Panc1 (cell line): ENCODE measurements around the gene EMC8.

Experiments
- POLR2AphosphoS5 ChIP-seq: IDR thresholded peaks from 2 replicates; pipeline ENCODE4 v1.6.1; 2012; ENCODE audit warnings: mild to moderate bottlenecking, low read depth, low read length, moderate library complexity
- SIN3A ChIP-seq: IDR thresholded peaks from 2 replicates; pipeline ENCODE4 v1.6.1; 2012; ENCODE audit warnings: low read depth, mild to moderate bottlenecking, low read length, moderate library complexity, borderline replicate concordance; ENCODE audit not compliant: insufficient read depth
- TF ChIP-seq, protein P1 (sequence below): fragments of 450-650 bp; IDR thresholded peaks from 2 replicates; pipeline ENCODE4 v1.5.1; 2017; ENCODE audit warnings: mild to moderate bottlenecking
- TF ChIP-seq, protein P2 (sequence below), 2 experiments: IDR thresholded peaks; 2 replicates each; pipeline ENCODE4 v1.6.1; 2011 to 2012; ENCODE audit warnings: low read depth in 2 of 2, control low read depth in 1 of 2, low read length in 1 of 2, mild to moderate bottlenecking in 1 of 2, moderate library complexity in 1 of 2; ENCODE audit not compliant: insufficient read depth in 1 of 2

DNA sequence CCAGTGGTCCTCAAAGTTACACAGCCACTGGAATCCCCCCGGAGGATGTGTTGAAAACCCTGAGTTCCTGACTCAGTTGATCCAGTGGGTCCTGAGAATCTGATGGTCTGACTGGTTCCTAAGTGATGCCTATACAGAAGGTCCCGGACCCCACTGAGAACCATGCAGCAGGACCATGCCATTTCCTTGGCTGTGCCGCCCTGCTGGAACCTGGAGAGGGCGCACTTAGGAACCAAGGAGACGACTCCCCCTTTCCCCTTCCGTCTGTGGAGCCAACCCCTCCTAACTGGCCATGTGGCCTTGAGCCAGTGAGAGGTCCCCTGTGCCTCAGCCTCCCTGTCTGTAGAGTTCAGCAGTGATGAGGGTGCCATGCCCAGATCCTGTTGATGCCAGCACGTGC is 70.5 kb downstream of the EMC8 start:
- TF ChIP-seq, protein P1, sequence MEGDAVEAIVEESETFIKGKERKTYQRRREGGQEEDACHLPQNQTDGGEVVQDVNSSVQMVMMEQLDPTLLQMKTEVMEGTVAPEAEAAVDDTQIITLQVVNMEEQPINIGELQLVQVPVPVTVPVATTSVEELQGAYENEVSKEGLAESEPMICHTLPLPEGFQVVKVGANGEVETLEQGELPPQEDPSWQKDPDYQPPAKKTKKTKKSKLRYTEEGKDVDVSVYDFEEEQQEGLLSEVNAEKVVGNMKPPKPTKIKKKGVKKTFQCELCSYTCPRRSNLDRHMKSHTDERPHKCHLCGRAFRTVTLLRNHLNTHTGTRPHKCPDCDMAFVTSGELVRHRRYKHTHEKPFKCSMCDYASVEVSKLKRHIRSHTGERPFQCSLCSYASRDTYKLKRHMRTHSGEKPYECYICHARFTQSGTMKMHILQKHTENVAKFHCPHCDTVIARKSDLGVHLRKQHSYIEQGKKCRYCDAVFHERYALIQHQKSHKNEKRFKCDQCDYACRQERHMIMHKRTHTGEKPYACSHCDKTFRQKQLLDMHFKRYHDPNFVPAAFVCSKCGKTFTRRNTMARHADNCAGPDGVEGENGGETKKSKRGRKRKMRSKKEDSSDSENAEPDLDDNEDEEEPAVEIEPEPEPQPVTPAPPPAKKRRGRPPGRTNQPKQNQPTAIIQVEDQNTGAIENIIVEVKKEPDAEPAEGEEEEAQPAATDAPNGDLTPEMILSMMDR: no peak
- TF ChIP-seq, protein P2, sequence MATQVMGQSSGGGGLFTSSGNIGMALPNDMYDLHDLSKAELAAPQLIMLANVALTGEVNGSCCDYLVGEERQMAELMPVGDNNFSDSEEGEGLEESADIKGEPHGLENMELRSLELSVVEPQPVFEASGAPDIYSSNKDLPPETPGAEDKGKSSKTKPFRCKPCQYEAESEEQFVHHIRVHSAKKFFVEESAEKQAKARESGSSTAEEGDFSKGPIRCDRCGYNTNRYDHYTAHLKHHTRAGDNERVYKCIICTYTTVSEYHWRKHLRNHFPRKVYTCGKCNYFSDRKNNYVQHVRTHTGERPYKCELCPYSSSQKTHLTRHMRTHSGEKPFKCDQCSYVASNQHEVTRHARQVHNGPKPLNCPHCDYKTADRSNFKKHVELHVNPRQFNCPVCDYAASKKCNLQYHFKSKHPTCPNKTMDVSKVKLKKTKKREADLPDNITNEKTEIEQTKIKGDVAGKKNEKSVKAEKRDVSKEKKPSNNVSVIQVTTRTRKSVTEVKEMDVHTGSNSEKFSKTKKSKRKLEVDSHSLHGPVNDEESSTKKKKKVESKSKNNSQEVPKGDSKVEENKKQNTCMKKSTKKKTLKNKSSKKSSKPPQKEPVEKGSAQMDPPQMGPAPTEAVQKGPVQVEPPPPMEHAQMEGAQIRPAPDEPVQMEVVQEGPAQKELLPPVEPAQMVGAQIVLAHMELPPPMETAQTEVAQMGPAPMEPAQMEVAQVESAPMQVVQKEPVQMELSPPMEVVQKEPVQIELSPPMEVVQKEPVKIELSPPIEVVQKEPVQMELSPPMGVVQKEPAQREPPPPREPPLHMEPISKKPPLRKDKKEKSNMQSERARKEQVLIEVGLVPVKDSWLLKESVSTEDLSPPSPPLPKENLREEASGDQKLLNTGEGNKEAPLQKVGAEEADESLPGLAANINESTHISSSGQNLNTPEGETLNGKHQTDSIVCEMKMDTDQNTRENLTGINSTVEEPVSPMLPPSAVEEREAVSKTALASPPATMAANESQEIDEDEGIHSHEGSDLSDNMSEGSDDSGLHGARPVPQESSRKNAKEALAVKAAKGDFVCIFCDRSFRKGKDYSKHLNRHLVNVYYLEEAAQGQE (IDR thresholded peaks at IDR 0.05; ENCODE audit: insufficient read depth in 1 of 2, low read depth in 2 of 2, low read length in 1 of 2): no peak
- no peak for TF ChIP-seq POLR2AphosphoS5
- no peak for TF ChIP-seq SIN3A
